ENCODE measurements around the gene NELL1.

Gene NELL1

GRCh38 chr11:21475276-21475675, 805.9 kb downstream of the NELL1 start:
- DNase-seq (ENCODE audit: low spot score), result no peak
- TF ChIP-seq CTCF (IDR thresholded peaks at IDR 0.05), result no peak
- Histone ChIP-seq H3K27ac (no peak overlapping the region), H3K4me3 (no peak overlapping the region)

DNA sequence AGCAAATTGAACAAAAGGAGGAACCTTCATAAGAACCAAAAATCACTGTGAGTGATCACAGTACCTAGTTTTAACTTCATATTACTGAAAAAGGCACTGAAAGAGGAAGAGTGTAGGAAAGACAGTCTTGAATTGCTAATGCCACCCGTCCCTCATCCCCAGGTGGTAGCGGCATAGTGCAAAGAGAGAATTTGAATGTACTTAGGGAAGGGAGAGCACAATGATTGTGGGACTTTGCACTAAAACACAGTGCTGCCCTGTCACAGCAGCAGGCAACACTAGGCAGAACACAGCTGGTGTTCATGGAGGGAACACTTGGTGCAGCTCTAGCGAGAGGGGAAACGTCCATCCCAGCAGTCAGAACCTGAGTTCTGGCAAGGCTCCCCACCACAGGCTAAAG, 807.2 kb downstream of the NELL1 start:
- no peak overlapping the region for H3K4me3 ChIP-seq
- H3K27ac ChIP-seq, result no peak overlapping the region
- TF ChIP-seq CTCF (IDR thresholded peaks at IDR 0.05), result no peak
- DNase-seq (ENCODE audit: low spot score), result no peak

- no peak for DNase-seq (ENCODE audit: low spot score)
- Histone ChIP-seq H3K27ac (no peak overlapping the region), H3K4me3 (no peak overlapping the region)
- no peak for TF ChIP-seq CTCF (IDR thresholded peaks at IDR 0.05)
Measured at GRCh38 chr11:21480240-21480639, 810.9 kb downstream of the NELL1 start.

GRCh38 chr11:21481255-21481654, 811.9 kb downstream of the NELL1 start:
- TF ChIP-seq CTCF (IDR thresholded peaks at IDR 0.05), result no peak
- Histone ChIP-seq H3K27ac (no peak overlapping the region), H3K4me3 (no peak overlapping the region)
- no peak for DNase-seq (ENCODE audit: low spot score)

GRCh38 chr11:21484039-21484438, 814.7 kb downstream of the NELL1 start:
- Histone ChIP-seq H3K4me3 (no peak overlapping the region), H3K27ac (no peak overlapping the region)
- TF ChIP-seq CTCF (IDR thresholded peaks at IDR 0.05), result no peak
- no peak for DNase-seq (ENCODE audit: low spot score)

GRCh38 chr11:21485006-21485405, 815.6 kb downstream of the NELL1 start:
- no peak for TF ChIP-seq CTCF (IDR thresholded peaks at IDR 0.05)
- H3K4me3 ChIP-seq, result no peak overlapping the region
- no peak overlapping the region for H3K27ac ChIP-seq
- no peak for DNase-seq (ENCODE audit: low spot score)

GRCh38 chr11:21485426-21485825, 816.0 kb downstream of the NELL1 start:
- TF ChIP-seq CTCF (IDR thresholded peaks at IDR 0.05), result no peak
- DNase-seq (ENCODE audit: low spot score), result no peak

More at GRCh38 chr11:21485426-21485825, 816.0 kb downstream of the NELL1 start:
- Histone ChIP-seq H3K27ac (no peak overlapping the region), H3K4me3 (no peak overlapping the region)

Measured in coronary artery (tissue), 2 donors.